Neural cell (in vitro differentiated cells): ENCODE data around the gene ADAT1. TPM values are rescaled to one million over a fixed set of nuclear protein-coding genes. Genes with fewer than 3 reads are reported as not detected.

ENCODE experiments used
- H2AFZ ChIP-seq: fragments of 200-600, 300-800 bp; sonication (generic), shearing (Covaris generic); 2 replicates; pipeline ENCODE4 v1.6.0; 2014; ENCODE audit warnings: low read depth, mild to moderate bottlenecking, antibody characterized with exemption, low read length, moderate library complexity
- H3F3A ChIP-seq: fragments of 200-600 bp; shearing (Covaris generic); 2 replicates; pipeline ENCODE4 v1.6.1; 2016; ENCODE audit warnings: mild to moderate bottlenecking, moderate library complexity, mixed read lengths, antibody characterized with exemption, low read length; ENCODE audit not compliant: insufficient read depth, poor library complexity, severe bottlenecking
- H3K27ac ChIP-seq: fragments of 200-600, 300-800 bp; sonication (generic), shearing (Covaris generic); 2 replicates; pipeline ENCODE4 v1.5.1; 2014; ENCODE audit warnings: mild to moderate bottlenecking, low read length, moderate library complexity
- H3K27me3 ChIP-seq: fragments of 300-800, 200-600 bp; sonication (generic), shearing (Covaris generic); 2 replicates; pipeline ENCODE4 v1.6.0; 2014; ENCODE audit warnings: mild to moderate bottlenecking, low read depth, low read length, moderate library complexity; ENCODE audit not compliant: insufficient read depth
- H3K36me3 ChIP-seq: fragments of 300-800, 200-600 bp; sonication (generic), shearing (Covaris generic); 2 replicates; pipeline ENCODE4 v1.5.1; 2014; ENCODE audit warnings: mild to moderate bottlenecking, antibody characterized with exemption, low read length, moderate library complexity; ENCODE audit not compliant: insufficient read depth
- H3K4me2 ChIP-seq: fragments of 300-800, 200-600 bp; sonication (generic), shearing (Covaris generic); 2 replicates; pipeline ENCODE4 v1.6.0; 2014; ENCODE audit warnings: mild to moderate bottlenecking, low read length
- H3K4me3 ChIP-seq: fragments of 300-800, 200-600 bp; sonication (generic), shearing (Covaris generic); 2 replicates; pipeline ENCODE4 v1.5.1; 2014; ENCODE audit warnings: mild to moderate bottlenecking, low read length, moderate library complexity
- H3K79me2 ChIP-seq: fragments of 200-600 bp; shearing (Covaris generic); replicated peaks from 2 replicates; pipeline ENCODE4 v1.6.0; 2014; ENCODE audit warnings: mild to moderate bottlenecking, low read length, moderate library complexity; ENCODE audit not compliant: insufficient read depth
- H3K9ac ChIP-seq: fragments of 300-800, 200-600 bp; sonication (generic), shearing (Covaris generic); 2 replicates; pipeline ENCODE4 v1.6.1; 2016; ENCODE audit warnings: mild to moderate bottlenecking, low read length, mixed read lengths
- H3K9me2 ChIP-seq: fragments of 200-600 bp; shearing (Covaris generic); 2 replicates; pipeline ENCODE4 v1.6.1; 2016; ENCODE audit warnings: mild to moderate bottlenecking, low read length, mixed read lengths; ENCODE audit not compliant: insufficient read depth
- H3K9me3 ChIP-seq: fragments of 200-600, 300-800 bp; sonication (generic), shearing (Covaris generic); 2 replicates; pipeline ENCODE4 v1.6.1; 2016; ENCODE audit warnings: mild to moderate bottlenecking, mixed run types, low read length, moderate library complexity, mixed read lengths
- H4K20me1 ChIP-seq: fragments of 200-600 bp; shearing (Covaris generic); 2 replicates; pipeline ENCODE4 v1.6.1; 2016; ENCODE audit warnings: mild to moderate bottlenecking, mixed run types; ENCODE audit not compliant: insufficient read depth
- EP300 ChIP-seq: fragments of 450-650 bp; conservative IDR thresholded peaks from 2 replicates; pipeline ENCODE4 v1.6.1; 2014; ENCODE audit warnings: antibody characterized with exemption, mild to moderate bottlenecking, moderate library complexity; ENCODE audit not compliant: poor library complexity, severe bottlenecking
- EZH2 ChIP-seq: fragments of 200-600, 300-800 bp; shearing (Covaris generic), sonication (generic); IDR thresholded peaks from 2 replicates; pipeline ENCODE4 v1.6.1; 2014; ENCODE audit warnings: antibody characterized with exemption, low read length, borderline replicate concordance, mild to moderate bottlenecking; ENCODE audit not compliant: insufficient read depth, poor library complexity, severe bottlenecking
- MXI1 ChIP-seq: fragments of 450-650 bp; conservative IDR thresholded peaks from 2 replicates; pipeline ENCODE4 v1.6.1; 2014; ENCODE audit warnings: antibody characterized with exemption, mild to moderate bottlenecking; ENCODE audit not compliant: poor library complexity, severe bottlenecking
- POLR2AphosphoS5 ChIP-seq: IDR thresholded peaks from 2 replicates; pipeline ENCODE4 v1.6.1; 2012
- RAD21 ChIP-seq: fragments of 450-650 bp; conservative IDR thresholded peaks from 2 replicates; pipeline ENCODE4 v1.6.1; 2014; ENCODE audit warnings: antibody characterized with exemption, mild to moderate bottlenecking, moderate library complexity
- SMC3 ChIP-seq: fragments of 450-650 bp; conservative IDR thresholded peaks from 2 replicates; pipeline ENCODE4 v1.6.1; 2014; ENCODE audit warnings: antibody characterized with exemption, mild to moderate bottlenecking, moderate library complexity; ENCODE audit not compliant: poor library complexity
- TAF1 ChIP-seq: IDR thresholded peaks from 2 replicates; pipeline ENCODE4 v1.6.1; 2012; ENCODE audit warnings: low read depth
- polyA plus RNA-seq: library from polyadenylated mRNA; depleted of rRNA; stranded (reverse); fragments of >200 nt; gene quantifications from 2 replicates; pipeline ENCODE4 v1.2.3, GENCODE V29; 2014
- TF ChIP-seq, protein P1 (sequence below): IDR thresholded peaks from 2 replicates; pipeline ENCODE4 v1.6.1; 2012; ENCODE audit warnings: borderline replicate concordance
- TF ChIP-seq, protein P2 (sequence below): fragments of 450-650 bp; IDR thresholded peaks from 2 replicates; pipeline ENCODE4 v1.5.1; 2014; ENCODE audit warnings: antibody characterized with exemption, mild to moderate bottlenecking, moderate library complexity; ENCODE audit not compliant: poor library complexity, severe bottlenecking

ADAT1 gene
- polyA plus RNA-seq, 1 donor from 2014 or later, result 62.8 TPM

DNA sequence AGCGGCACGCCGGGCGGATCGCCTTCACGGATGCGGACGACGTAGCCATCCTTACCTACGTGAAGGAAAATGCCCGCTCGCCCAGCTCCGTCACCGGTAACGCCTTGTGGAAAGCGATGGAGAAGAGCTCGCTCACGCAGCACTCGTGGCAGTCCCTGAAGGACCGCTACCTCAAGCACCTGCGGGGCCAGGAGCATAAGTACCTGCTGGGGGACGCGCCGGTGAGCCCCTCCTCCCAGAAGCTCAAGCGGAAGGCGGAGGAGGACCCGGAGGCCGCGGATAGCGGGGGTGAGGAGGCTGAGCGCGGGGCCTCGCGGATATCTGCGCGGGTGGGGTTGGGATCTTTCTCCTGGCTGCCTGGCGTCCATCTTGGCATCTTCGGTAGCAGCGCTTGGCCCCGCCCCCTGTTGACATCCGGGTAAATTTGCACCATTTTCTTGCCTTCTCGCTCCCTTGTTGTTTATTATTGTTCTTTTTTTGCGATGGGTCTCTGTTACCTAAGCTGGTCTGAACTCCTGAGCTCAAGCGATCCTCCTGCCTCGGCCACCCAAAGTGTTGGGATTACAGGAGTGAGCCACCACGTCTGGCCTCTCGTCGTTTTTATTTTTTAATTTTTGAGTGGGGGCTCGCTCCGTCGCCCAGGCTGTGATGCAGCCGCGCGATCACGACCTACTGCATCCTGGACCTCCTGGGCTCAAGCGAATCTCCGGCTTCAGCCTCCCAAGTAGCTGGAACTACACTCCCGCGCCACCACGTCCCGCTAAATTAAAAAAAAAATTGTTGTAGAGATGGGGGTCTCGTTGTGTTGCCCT, 25.4 kb upstream of the ADAT1 start:
- H2AFZ ChIP-seq, result peak overlapping the region; percentile 93
- peaks cover 3% of the 10 kb centered on the region for H3F3A ChIP-seq
- H4K20me1 ChIP-seq, result peaks cover 23% of the 10 kb centered on the region
- H3K27me3 ChIP-seq, result no peaks in the 10 kb centered on the region
- peak overlapping the region; percentile 99 for H3K27ac ChIP-seq
- H3K9me3 ChIP-seq, result no peaks in the 10 kb centered on the region
- no peaks in the 10 kb centered on the region for H3K9me2 ChIP-seq
- no peaks in the 10 kb centered on the region for H3K36me3 ChIP-seq
- peak overlapping the region; percentile 87 for H3K4me3 ChIP-seq
- H3K9ac ChIP-seq, result peak overlapping the region; percentile 99
- TF ChIP-seq MXI1, result peak; percentile 1
- TF ChIP-seq, protein P1, sequence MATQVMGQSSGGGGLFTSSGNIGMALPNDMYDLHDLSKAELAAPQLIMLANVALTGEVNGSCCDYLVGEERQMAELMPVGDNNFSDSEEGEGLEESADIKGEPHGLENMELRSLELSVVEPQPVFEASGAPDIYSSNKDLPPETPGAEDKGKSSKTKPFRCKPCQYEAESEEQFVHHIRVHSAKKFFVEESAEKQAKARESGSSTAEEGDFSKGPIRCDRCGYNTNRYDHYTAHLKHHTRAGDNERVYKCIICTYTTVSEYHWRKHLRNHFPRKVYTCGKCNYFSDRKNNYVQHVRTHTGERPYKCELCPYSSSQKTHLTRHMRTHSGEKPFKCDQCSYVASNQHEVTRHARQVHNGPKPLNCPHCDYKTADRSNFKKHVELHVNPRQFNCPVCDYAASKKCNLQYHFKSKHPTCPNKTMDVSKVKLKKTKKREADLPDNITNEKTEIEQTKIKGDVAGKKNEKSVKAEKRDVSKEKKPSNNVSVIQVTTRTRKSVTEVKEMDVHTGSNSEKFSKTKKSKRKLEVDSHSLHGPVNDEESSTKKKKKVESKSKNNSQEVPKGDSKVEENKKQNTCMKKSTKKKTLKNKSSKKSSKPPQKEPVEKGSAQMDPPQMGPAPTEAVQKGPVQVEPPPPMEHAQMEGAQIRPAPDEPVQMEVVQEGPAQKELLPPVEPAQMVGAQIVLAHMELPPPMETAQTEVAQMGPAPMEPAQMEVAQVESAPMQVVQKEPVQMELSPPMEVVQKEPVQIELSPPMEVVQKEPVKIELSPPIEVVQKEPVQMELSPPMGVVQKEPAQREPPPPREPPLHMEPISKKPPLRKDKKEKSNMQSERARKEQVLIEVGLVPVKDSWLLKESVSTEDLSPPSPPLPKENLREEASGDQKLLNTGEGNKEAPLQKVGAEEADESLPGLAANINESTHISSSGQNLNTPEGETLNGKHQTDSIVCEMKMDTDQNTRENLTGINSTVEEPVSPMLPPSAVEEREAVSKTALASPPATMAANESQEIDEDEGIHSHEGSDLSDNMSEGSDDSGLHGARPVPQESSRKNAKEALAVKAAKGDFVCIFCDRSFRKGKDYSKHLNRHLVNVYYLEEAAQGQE, result peak; percentile 85
- no peak for TF ChIP-seq SMC3
- no peak for TF ChIP-seq EP300
- TF ChIP-seq POLR2AphosphoS5, result peak; percentile 81
- no peak for TF ChIP-seq EZH2
- TF ChIP-seq, protein P2, sequence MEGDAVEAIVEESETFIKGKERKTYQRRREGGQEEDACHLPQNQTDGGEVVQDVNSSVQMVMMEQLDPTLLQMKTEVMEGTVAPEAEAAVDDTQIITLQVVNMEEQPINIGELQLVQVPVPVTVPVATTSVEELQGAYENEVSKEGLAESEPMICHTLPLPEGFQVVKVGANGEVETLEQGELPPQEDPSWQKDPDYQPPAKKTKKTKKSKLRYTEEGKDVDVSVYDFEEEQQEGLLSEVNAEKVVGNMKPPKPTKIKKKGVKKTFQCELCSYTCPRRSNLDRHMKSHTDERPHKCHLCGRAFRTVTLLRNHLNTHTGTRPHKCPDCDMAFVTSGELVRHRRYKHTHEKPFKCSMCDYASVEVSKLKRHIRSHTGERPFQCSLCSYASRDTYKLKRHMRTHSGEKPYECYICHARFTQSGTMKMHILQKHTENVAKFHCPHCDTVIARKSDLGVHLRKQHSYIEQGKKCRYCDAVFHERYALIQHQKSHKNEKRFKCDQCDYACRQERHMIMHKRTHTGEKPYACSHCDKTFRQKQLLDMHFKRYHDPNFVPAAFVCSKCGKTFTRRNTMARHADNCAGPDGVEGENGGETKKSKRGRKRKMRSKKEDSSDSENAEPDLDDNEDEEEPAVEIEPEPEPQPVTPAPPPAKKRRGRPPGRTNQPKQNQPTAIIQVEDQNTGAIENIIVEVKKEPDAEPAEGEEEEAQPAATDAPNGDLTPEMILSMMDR, result no peak
- TF ChIP-seq RAD21, result no peak
- TF ChIP-seq TAF1, result peak; percentile 85
- H3K4me2 ChIP-seq, result no peak overlapping the region
- peaks cover 82% of the 10 kb centered on the region for H3K79me2 ChIP-seq

DNA sequence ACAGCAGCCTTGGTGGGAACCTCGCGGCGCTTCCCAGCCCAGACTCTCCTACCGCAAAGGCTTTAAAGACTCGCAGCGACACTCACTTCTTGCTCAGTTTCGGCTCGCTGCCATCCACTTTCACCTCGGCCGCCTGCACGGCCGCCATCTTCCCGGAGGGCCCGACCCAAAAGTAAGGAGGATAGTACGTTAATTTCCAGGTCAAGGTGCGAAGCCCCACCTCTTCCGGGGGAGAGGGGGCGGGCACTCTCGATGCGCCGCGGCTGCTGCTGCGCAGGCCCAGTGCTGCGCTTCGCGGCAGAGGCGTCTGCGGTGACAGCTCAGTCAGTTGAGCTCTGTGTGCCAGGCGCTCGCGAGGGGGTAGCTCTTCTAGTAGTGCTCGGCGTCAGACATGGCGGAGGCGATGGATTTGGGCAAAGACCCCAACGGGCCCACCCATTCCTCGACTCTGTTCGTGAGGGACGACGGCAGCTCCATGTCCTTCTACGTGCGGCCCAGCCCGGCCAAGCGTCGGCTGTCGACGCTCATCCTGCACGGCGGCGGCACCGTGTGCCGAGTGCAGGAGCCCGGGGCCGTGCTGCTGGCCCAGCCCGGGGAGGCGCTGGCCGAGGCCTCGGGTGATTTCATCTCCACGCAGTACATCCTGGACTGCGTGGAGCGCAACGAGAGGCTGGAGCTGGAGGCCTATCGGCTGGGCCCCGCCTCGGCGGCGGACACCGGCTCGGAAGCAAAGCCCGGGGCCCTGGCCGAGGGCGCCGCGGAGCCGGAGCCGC, 24.6 kb upstream of the ADAT1 start, which contains the start of the genes KARS1 and TERF2IP:
Gene KARS1, minus strand, starts transcription at position 174 of the 773 bp plus-strand sequence. Its CDS starts 26 bp downstream, at position 148.
Gene TERF2IP, plus strand, starts transcription at position 282 of the 773 bp plus-strand sequence. Its CDS starts 110 bp downstream, at position 392.
- H4K20me1 ChIP-seq, result peaks cover 19% of the 10 kb centered on the region

More for the DNA sequence above, 24.6 kb upstream of the ADAT1 start, which contains the start of the genes KARS1 and TERF2IP:
- Histone ChIP-seq H3K9me2 (no peaks in the 10 kb centered on the region), H3K4me3 (peak within 1 kb of the TSS; percentile 87), H3K4me2 (peak within 1 kb of the TSS; percentile 70), H3K9ac (peak within 1 kb of the TSS; percentile 99), H2AFZ (peak within 1 kb of the TSS; percentile 93), H3K79me2 (peaks cover 79% of the 10 kb centered on the region), H3K27me3 (no peaks in the 10 kb centered on the region), H3F3A (peaks cover 3% of the 10 kb centered on the region), H3K36me3 (no peaks in the 10 kb centered on the region), H3K9me3 (no peaks in the 10 kb centered on the region), H3K27ac (peak within 1 kb of the TSS; percentile 99)
- TF ChIP-seq SMC3, result no peak
- peak; percentile 100 for TF ChIP-seq POLR2AphosphoS5
- peak; percentile 99 for TF ChIP-seq MXI1
- peak; percentile 56 for TF ChIP-seq EP300
- peak; percentile 98 for TF ChIP-seq TAF1
- TF ChIP-seq, protein P2, result no peak
- TF ChIP-seq EZH2, result no peak
- TF ChIP-seq, protein P1, result peak; percentile 96
- TF ChIP-seq RAD21, result no peak
